Erythroblast (primary cell): ENCODE measurements around the gene DBF4B.

Experiments
- GATA1 ChIP-seq: IDR thresholded peaks from 2 replicates; pipeline ENCODE4 v1.6.1; 2011; ENCODE audit warnings: low read depth, mild to moderate bottlenecking, control low read depth, low read length, moderate library complexity
- POLR2A ChIP-seq: IDR thresholded peaks from 2 replicates; pipeline ENCODE4 v1.6.1; 2011; ENCODE audit warnings: mild to moderate bottlenecking, low read length

- no peak for TF ChIP-seq POLR2A
- no peak for TF ChIP-seq GATA1
These were observed 51.4 kb downstream of the DBF4B start for GRCh38 chr17:44759916-44760243.
